Fibroblast of skin of right quadriceps (primary cell): Measurements from ENCODE around the gene IFT20.
A peak's percentile ranks its signal among the peaks of the same experiment; 100 is the strongest.

Experiments
- DNase-seq: peaks from one replicate; pipeline ENCODE4 v3.0.0-alpha.2; 2013

The IFT20 gene, protein sequence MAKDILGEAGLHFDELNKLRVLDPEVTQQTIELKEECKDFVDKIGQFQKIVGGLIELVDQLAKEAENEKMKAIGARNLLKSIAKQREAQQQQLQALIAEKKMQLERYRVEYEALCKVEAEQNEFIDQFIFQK

DNA sequence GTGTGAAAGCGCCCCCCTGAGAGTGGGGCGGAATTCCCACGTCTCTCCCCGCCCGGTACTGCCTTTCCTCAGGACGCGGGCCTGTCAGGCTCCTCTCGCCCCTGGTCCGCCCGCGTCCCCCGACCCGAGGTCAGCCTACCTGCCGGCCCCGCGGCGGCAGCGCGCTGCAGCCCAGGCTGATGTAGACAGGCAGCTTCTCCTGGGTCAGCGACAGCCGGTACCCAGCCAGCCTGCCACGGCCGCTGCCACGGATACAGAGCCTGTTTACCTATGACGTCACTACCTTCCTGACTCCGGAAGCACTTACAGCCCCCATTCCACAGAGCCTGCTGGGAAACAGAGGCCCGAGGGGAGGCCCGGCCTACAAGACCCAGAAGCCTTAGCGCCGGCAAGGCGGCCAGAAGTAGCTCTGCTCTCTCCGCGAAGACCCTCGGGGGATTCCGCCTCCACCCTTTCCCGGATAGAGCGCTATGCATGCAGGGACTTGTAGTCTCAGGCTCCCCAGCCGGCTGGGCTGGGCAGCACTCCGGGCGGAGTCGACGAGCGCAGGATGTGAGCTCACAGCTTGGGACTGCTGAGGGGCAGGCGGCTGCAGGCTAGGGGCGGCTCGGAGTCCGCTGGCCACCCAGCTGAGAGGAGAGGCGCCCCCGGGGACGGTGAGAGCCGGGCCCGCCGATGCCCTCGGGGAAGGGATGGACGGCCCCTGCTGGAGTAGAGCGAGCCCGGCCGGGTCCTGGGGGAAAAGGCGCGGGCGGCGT is at the start of gene IFT20, which contains the start of gene TNFAIP1:
Gene IFT20 (minus strand): TSS at position 272 of the 758 bp plus-strand sequence. CDS start 3,487 bp downstream, outside the sequence.
Gene TNFAIP1 (plus strand): TSS at position 561 of the 758 bp plus-strand sequence. CDS start 3,761 bp downstream, outside the sequence.
- DNase-seq: peak; percentile 100

DNA sequence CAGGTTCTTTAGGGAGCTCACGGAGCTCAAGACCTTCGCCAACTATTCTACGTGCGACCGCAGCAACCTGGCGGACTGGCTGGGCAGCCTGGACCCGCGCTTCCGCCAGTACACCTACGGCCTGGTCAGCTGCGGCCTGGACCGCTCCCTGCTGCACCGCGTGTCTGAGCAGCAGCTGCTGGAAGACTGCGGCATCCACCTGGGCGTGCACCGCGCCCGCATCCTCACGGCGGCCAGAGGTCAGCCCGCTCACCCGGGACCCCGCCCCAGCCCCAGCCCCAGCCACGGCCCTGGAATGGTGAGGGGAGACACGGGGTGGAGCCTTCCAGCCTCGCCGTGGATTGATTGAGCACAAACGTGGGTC is 49.7 kb upstream of the IFT20 start:
- DNase-seq: no peak

DNA sequence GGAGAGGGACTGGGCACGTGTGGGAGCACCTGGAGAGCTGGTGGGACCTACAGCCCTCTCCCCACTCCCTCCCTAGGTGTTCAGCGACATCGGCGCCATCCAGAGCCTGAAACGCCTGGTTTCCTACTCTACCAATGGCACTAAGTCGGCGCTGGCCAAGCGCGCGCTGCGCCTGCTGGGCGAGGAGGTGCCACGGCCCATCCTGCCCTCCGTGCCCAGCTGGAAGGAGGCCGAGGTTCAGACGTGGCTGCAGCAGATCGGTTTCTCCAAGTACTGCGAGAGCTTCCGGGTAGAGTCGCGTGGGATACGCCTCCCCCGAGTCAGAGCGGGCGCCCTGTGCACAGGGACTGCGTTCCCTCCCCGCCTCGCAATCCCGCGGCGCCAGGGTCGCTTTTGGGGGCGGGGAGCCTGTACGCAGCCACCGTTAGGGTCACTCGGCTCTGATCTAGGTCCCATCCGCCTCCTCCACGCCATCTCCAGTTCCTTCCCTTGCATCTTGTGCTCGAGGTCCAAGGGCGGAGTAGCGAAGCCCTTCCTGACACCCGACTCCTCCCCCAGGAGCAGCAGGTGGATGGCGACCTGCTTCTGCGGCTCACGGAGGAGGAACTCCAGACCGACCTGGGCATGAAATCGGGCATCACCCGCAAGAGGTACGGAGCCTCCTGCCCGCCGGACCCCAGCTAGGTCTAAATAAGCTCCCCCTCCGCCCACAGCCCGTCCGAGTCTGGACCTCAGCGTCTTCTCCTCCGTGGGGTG is 49.2 kb upstream of the IFT20 start:
- DNase-seq: no peak

DNA sequence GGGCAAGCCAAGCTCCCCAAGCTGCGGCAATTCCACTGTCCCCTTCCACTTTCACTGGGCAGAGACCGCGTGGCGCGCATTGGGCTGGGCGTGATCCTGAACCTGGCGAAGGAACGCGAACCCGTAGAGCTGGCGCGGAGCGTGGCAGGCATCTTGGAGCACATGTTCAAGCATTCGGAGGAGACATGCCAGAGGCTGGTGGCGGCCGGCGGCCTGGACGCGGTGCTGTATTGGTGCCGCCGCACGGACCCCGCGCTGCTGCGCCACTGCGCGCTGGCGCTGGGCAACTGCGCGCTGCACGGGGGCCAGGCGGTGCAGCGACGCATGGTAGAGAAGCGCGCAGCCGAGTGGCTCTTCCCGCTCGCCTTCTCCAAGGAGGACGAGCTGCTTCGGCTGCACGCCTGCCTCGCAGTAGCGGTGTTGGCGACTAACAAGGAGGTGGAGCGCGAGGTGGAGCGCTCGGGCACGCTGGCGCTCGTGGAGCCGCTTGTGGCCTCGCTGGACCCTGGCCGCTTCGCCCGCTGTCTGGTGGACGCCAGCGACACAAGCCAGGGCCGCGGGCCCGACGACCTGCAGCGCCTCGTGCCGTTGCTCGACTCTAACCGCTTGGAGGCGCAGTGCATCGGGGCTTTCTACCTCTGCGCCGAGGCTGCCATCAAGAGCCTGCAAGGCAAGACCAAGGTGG is 46.0 kb upstream of the IFT20 start:
- DNase-seq: no peak

DNA sequence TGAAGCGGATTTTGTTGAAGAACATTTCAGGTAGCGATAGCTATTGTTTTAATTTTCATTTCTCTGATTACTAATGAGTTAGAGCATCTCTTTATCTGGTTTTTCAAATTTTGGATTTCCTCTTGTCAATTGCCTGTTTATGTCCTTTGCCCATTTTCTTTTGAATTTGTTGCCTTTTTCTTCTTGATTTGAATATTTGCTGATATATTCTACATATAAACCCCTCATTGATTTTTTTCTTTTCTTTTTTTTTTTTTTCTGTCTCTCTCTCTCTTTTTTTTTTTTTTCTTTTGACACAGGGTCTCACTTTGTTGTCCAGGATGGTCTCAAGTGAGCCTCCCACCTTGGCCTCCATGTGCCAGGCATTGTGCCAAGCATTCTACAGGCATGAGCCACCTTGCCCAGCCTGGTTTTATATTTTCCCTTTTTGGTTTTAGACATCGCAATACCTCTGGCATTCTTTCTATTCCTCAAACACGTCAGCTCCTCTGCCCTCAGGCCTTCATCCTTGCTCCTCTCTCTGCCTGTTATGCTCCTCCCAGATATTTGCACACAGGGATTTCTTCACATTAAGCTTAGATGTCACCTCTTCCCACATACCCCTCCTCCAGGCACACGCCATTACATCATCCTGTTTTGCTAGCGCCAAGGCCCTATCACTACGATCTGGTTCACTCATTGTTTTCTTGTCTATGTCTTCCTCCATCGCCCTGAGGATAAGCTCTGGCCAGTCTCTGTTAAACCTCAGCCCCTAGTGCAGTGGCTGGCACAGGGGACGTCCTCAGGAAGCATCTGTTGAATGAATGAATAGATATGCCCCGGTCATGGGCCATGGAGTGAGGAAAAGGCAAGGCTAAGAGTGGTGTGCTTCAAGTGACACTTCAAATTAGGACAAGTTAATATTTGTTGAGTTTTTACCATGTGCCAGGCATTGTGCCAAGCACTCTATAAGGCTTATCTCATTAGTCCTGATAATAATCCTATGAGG is 44.8 kb upstream of the IFT20 start:
- DNase-seq: peak; percentile 36

DNA sequence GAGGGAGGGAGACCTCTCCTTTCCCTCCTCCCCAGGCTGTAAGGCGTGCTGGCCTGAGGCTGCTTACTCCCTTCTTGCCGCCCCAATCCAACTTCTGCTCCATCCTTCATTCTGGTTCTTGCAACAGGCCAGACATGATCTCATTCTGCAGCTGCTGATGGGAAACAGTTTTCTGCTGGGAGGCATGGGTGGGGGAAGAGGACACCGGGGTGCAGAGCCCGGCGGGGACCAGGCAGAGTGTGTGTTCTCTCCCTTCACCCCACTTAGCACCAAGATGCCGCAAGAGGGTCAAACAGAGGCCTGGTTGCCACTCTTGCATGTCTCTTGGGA is 37.6 kb upstream of the IFT20 start:
- DNase-seq: no peak

DNA sequence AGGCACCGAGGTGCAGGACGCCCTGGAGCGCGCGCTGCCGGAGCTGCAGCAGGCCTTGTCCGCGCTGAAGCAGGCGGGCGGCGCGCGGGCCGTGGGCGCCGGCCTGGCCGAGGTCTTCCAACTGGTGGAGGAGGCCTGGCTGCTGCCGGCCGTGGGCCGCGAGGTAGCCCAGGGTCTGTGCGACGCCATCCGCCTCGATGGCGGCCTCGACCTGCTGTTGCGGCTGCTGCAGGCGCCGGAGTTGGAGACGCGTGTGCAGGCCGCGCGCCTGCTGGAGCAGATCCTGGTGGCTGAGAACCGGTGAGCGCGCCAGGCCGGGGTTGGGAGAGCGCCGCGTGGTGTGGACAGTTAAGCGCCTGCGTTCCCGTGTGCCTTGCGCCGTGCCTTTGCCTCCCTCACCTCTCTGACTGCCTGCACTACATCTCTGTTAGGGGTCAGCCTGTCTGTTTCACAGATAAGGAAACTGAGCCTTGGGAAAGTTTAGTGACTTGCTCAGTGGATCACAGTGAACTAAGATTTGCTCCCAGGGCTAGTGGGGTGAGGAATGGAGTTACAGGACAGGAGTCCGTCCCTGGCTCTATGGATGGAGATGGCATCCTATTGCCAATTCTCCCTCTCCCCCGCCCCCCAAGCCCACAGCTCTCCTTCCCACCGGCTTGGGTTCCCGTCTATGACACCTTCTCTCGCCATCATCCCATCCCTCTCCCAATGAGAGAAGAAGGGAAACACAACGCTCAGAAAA is 37.1 kb upstream of the IFT20 start:
- no peak for DNase-seq

DNA sequence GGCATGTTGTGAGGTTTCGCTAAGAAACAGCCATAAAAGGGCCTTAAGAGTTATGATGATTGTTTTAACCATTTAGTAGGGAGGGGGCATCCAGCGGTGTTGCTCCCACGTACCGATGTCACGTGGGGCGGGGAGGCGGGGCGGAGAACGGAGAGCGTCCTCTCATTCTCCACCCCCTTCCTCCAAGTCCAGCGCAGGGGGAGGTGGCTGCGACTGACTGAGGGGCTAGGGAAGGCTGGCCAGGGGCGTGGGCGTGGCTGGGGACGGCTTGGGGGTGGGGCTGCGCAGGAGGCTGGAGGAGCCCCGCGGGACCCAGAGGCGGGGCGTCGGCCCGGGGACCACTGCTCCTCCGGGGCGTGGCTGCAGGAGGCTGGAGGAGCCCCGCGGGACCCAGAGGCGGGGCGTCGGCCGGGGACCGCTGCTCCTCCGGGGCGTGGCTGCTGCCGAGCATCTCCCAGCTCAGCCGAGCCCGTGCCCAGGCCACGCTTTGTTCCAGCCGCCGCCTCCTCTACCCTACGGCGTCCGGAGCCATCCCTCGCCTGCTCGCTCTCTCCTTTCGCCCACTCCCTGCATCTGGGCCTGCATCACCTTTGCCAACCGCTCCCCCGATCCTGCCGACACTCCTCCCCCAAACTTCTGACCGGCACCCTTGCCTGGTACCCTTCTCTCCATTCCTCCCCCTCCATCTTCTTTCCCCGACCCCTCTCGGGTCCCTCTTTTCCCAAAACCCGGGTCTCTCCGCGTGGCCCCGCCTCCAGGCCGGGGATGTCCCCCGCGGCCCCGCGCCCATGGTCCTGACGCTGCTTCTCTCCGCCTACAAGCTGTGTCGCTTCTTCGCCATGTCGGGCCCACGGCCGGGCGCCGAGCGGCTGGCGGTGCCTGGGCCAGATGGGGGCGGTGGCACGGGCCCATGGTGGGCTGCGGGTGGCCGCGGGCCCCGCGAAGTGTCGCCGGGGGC is 36.3 kb upstream of the IFT20 start, which contains the start of gene SARM1:
Gene SARM1 (plus strand): TSS at position 450 of the 958 bp plus-strand sequence. CDS start 339 bp downstream, at position 789.
- peak; percentile 93 for DNase-seq

DNA sequence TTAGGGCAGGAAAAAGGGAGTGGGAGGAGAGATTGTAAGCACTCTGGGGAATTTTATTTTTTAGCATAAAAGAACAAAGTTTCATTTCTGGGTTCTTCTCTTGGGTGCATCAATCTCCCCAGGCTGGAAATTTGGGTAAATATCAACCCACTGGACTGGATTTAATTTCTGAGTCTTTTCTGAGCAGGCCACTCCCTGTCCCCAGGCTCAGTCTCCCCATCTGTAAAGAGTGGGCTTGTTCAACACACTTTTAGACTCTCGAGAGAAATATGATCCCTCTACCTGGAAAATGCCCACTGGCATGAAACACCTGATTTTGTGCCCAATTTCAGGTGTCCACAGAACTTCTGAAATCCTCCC is 35.5 kb upstream of the IFT20 start:
- DNase-seq: no peak

DNA sequence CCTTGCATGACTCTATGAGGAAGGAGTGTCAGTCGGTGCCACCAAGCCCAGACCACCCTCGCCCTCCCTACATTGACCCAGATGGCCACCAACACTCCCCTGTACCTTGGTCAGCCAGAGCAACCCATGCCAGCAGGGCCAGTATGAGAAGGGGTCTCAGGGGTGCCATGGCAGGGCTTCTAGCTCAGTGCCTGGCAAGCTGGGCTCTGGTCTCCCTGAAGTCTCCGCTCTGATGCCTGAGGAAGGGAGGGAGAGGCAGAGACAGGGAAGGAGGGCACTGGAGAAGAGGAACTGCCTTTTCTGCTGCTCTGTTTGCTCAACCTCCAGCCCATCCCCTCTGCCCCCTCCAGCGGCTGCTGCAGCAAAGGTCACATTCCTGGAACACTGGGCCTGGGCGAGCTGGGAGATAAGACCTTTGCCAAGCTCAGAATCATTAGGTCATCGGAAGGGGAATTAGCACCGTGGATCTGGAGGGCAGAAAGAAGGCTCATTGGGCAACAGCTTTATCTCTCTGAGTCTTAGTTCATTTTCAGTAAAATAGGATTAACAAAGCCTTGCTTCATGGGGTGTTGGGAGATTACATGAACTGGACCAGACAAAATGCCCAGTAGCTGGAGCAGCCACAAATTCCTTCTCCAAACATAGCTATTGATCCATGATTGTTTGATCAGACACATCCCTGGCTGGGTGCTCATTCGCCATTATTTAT is 34.9 kb upstream of the IFT20 start, which contains the start of gene VTN:
Gene VTN (minus strand): TSS at position 273 of the 709 bp plus-strand sequence. CDS start 104 bp downstream, at position 169.
- DNase-seq: no peak

DNA sequence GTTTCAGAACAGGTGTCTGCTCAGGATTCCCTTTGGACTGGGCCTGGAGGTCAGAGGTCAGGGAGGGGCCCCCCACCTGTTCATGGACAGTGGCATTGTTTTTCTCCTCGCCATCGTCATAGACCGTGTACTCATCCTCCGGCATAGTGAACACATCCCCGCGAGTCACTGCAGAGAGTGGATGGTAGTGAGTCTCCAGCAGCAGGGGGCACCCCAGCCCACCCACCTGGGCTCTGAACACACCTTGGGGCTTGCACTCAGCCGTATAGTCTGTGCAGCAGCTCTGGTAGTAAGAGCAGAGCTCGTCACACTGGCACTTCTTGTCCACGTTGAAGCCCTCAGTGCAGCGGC is 34.4 kb upstream of the IFT20 start:
- no peak for DNase-seq

DNA sequence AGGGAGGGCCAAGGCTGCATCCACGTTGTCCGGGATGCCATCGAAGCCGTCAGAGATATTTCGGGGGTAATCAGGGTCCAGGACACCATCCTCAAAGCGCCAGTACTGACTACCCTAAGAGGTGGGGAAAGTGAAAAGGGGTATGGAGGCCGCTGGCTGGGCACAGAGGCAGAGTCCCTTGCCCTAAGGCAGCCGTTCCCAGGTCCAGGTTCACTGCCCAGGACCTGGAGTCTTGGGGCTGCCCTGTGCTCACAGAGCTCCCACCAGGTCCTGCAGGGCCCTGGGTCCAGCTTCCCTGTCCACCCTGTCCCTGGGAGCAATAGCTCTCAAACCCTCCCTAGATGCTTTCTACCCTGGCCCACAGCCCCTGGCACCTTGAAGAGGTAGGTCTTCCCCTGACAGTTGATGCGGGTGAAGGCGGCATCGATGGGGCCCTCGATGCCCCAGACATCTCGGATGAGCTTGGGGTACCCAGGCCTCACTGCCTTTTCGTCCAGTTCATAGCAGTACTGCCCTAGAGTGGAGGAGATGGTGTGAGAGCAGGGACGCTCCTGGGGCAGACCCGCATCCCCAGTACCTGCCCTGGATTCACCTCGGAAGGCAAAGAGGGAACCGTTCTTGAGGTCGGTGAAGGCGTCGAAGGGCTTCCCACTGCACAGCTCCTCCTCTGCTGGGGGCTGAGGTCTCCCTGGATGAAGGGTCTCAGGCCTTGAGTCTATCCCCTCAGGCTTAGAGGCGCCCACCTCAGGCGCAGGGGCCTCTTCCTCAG is 33.8 kb upstream of the IFT20 start:
- no peak for DNase-seq

DNA sequence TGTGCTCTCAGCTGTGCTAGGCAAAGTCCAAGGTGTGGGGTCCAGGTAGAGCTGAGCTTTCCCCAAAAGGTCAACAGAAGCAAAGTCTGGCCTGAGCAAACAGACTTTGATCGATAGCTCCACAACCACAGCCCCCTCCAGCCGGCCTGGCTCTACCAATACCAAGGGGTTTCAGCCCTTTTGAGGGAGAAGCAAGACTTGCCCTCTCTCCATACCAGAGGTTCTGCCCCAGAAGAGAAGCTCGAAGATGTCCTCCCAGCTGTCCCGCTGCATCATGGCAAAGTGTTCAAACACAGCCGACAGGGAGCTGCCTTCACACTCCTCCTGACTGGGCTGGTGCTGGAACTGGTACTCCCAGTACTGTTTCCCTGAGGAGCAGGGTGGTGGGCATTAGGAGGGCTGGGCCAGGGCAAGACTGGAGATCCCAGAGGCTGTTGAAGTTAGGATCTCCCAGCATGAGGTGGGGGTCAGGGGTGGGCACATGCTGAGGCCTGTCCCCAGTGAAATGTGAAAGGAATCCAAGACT is 33.1 kb upstream of the IFT20 start:
- no peak for DNase-seq

DNA sequence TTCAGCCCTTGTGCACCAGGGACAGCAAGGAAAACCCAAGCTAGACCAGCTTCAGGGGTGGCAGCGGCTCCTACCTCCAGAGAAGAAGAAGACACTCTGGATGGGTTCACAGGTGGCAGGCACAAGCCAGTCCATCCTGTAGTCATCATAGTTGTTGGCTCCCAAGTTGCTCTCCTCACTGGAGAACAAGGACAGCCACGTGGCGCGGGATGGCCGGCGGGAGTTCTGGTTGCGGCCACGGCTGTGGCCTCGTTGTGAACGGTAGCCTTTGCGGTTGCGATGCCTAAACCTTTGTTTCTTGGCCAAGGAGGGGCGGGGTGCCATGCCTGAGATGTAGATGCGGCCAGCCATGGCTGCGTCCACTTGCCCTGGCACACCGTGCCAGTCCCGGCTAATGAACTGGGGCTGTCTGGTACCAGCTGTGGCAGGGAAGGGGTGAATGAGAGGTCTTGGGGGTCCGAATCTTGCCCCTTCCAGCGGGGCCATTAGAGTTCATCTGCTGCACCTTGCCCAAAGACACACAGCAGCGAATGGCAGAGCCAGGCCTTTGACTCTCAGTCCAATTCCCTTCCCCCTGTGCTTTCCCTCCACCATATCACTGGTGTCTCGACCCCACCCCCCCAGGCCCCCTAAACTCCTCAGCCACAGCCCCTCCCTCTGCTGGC is 32.5 kb upstream of the IFT20 start:
- no peak for DNase-seq

DNA sequence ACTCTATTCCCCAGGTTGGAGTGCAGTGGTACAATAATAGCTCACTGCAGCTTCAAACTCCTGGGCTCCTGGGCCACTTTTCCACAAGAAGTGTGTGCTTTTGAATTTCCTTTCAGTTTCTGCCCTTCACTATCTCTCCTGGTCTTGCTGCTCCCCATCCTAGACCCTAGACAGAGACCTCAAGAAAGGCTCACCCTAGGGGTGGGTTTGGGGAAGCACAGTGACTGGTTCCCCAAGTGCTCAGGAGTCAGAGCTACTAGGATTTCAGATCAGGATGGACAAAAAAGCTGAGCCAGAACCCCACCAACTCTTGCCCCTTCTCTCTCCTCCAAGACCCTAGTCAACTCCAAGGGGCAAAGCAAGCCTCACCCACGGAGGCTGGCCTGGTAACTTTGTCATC is 31.3 kb upstream of the IFT20 start:
- DNase-seq: no peak

DNA sequence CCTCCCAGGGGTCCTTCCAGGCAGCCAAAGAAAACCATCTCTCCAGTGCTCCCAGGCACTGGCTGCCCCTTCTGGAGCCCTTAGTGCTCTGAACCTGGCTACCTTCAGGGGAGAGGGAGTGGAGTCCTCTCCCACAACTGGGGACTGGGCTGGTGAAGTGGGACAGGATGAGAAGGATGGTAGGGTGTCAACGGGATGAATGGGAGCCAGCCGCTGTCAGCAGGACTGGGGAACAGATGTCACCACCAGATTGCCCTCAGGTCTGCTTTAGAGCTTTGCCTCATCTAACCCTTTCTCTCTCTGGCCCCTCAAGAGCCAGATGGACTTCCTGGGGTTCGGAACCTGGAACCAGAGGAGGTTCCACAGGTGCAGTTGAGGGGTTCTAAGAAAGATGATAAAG is 30.2 kb upstream of the IFT20 start:
- no peak for DNase-seq

DNA sequence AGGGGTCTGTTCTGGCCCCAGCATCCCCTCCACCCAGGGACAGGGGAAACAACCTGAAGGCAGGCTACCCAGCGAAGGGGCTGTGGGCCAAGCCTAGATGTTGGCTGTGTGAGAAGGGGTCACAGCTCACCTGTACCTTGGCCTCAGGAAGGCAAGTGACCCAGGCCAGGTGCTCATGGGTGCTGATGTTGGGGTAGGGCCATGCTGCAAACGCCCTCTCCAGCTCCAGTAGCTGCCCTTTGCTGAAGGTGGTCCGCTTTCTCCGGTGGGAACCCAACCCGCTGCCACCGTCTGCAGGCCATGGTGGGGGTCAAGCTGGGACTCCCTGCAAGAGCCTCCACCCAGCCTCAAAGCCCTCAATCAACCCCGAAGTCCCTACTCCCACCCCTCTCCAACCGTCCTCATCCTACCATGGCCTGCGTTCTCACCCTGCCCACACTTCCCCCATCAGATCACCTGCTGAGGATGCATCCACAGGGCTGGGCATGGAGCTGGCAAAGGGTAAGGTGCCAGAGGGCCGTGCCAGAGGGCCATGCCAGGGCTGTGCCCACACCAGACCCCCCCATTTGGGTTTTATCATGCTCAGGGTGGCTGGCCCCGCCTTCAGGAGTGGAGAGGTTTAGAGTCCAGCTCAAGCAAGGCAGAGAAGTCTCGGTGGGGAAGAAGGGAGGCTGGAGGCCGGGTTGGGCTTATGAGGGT is 29.5 kb upstream of the IFT20 start, which contains the start of gene SEBOX:
Gene SEBOX (minus strand): TSS at position 535 of the 699 bp plus-strand sequence. CDS start 48 bp downstream, at position 487.
- DNase-seq: no peak
